DOHH2 (cell line): Measurements from ENCODE around the gene DYNLT1.

ENCODE experiments used
- H3F3A ChIP-seq: fragments of 200-600 bp; sonication (generic), shearing (Covaris generic); 2 replicates; pipeline ENCODE4 v1.6.0; 2016; ENCODE audit warnings: antibody characterized with exemption, mild to moderate bottlenecking; ENCODE audit not compliant: control insufficient read depth, insufficient read depth
- H3K27ac ChIP-seq: fragments of 200-600 bp; sonication (generic); 2 replicates; pipeline ENCODE4 v1.5.1; 2014; ENCODE audit warnings: low read depth, mild to moderate bottlenecking, low read length, moderate library complexity
- H3K27me3 ChIP-seq: fragments of 200-600 bp; sonication (generic); 2 replicates; pipeline ENCODE4 v1.6.1; 2014; ENCODE audit warnings: mild to moderate bottlenecking, low read length, mixed read lengths; ENCODE audit not compliant: control insufficient read depth
- H3K36me3 ChIP-seq: fragments of 200-600 bp; sonication (generic); 2 replicates; pipeline ENCODE4 v1.6.1; 2014; ENCODE audit warnings: mild to moderate bottlenecking, low read length, moderate library complexity, mixed read lengths; ENCODE audit not compliant: control insufficient read depth
- H3K4me1 ChIP-seq: fragments of 200-600 bp; sonication (generic); 2 replicates; pipeline ENCODE4 v1.6.1; 2014; ENCODE audit warnings: mild to moderate bottlenecking, low read length, mixed read lengths; ENCODE audit not compliant: control insufficient read depth
- H3K4me2 ChIP-seq: fragments of 200-600 bp; sonication (generic); 2 replicates; pipeline ENCODE4 v1.6.0; 2014; ENCODE audit warnings: mild to moderate bottlenecking, low read length, moderate library complexity
- H3K4me3 ChIP-seq: fragments of 200-600 bp; sonication (generic); 2 replicates; pipeline ENCODE4 v1.5.1; 2014; ENCODE audit warnings: mild to moderate bottlenecking, low read length, mixed read lengths
- H3K79me2 ChIP-seq: fragments of 200-600 bp; sonication (generic); 2 replicates; pipeline ENCODE4 v1.6.1; 2014; ENCODE audit warnings: mild to moderate bottlenecking, low read length, mixed read lengths; ENCODE audit not compliant: control insufficient read depth
- H3K9me2 ChIP-seq: fragments of 200-600 bp; sonication (generic); replicated peaks from 2 replicates; pipeline ENCODE4 v1.6.1; 2014; ENCODE audit warnings: mild to moderate bottlenecking, low read length, mixed read lengths; ENCODE audit not compliant: control insufficient read depth
- H3K9me3 ChIP-seq: fragments of 200-600 bp; sonication (generic); 2 replicates; pipeline ENCODE4 v1.6.1; 2014; ENCODE audit warnings: antibody characterized with exemption, low read length, mixed read lengths; ENCODE audit not compliant: control insufficient read depth, insufficient read depth
- H4K20me1 ChIP-seq: fragments of 200-600 bp; sonication (generic); 2 replicates; pipeline ENCODE4 v1.6.0; 2014; ENCODE audit warnings: low read depth, mild to moderate bottlenecking, antibody characterized with exemption, low read length, moderate library complexity; ENCODE audit not compliant: control insufficient read depth, insufficient read depth
- CTCF ChIP-seq: fragments of 200-600 bp; sonication (generic); IDR thresholded peaks from one replicate; pipeline ENCODE4 v1.5.1; 2014; ENCODE audit warnings: antibody characterized with exemption, mild to moderate bottlenecking, low read depth, low read length; ENCODE audit not compliant: poor library complexity, severe bottlenecking
- EZH2phosphoT487 ChIP-seq: fragments of 200-600 bp; sonication (generic); IDR thresholded peaks from 2 replicates; pipeline ENCODE4 v1.6.1; 2017; ENCODE audit warnings: borderline replicate concordance, mild to moderate bottlenecking, antibody characterized with exemption, low read length, moderate library complexity, mixed read lengths

Gene DYNLT1

GRCh38 chr6:158627940-158628211, 16.7 kb downstream of the DYNLT1 start:
- no peak for TF ChIP-seq CTCF
- no peak for TF ChIP-seq EZH2phosphoT487
- Histone ChIP-seq H3K36me3 (peaks cover 21% of the 10 kb centered on the region; the same call in 1 of the 2 replicates), H3K27me3 (no peaks in the 10 kb centered on the region)

GRCh38 chr6:158627168-158627939, 17.2 kb downstream of the DYNLT1 start:
- no peaks in the 10 kb centered on the region for H3K27me3 ChIP-seq
- H3K4me3 ChIP-seq, result no peak overlapping the region
- no peak overlapping the region for H3K4me2 ChIP-seq
- H3K9me2 ChIP-seq, result no peaks in the 10 kb centered on the region
- peaks cover 20% of the 10 kb centered on the region; the same call in 1 of the 2 replicates for H3K36me3 ChIP-seq
- H3K79me2 ChIP-seq, result no peaks in the 10 kb centered on the region
- TF ChIP-seq CTCF, result no peak
- no peak for TF ChIP-seq EZH2phosphoT487
- H4K20me1 ChIP-seq, result no peaks in the 10 kb centered on the region
- no peaks in the 10 kb centered on the region for H3F3A ChIP-seq
- H3K27ac ChIP-seq, result no peak overlapping the region
- H3K4me1 ChIP-seq, result no peaks in the 10 kb centered on the region
- no peaks in the 10 kb centered on the region for H3K9me3 ChIP-seq

More at GRCh38 chr6:158627940-158628211, 16.7 kb downstream of the DYNLT1 start:
- Histone ChIP-seq H4K20me1 (no peaks in the 10 kb centered on the region), H3K4me2 (no peak overlapping the region), H3K4me3 (no peak overlapping the region), H3K79me2 (no peaks in the 10 kb centered on the region), H3K27ac (no peak overlapping the region), H3F3A (no peaks in the 10 kb centered on the region), H3K4me1 (no peaks in the 10 kb centered on the region), H3K9me3 (no peaks in the 10 kb centered on the region), H3K9me2 (no peaks in the 10 kb centered on the region)

DNA sequence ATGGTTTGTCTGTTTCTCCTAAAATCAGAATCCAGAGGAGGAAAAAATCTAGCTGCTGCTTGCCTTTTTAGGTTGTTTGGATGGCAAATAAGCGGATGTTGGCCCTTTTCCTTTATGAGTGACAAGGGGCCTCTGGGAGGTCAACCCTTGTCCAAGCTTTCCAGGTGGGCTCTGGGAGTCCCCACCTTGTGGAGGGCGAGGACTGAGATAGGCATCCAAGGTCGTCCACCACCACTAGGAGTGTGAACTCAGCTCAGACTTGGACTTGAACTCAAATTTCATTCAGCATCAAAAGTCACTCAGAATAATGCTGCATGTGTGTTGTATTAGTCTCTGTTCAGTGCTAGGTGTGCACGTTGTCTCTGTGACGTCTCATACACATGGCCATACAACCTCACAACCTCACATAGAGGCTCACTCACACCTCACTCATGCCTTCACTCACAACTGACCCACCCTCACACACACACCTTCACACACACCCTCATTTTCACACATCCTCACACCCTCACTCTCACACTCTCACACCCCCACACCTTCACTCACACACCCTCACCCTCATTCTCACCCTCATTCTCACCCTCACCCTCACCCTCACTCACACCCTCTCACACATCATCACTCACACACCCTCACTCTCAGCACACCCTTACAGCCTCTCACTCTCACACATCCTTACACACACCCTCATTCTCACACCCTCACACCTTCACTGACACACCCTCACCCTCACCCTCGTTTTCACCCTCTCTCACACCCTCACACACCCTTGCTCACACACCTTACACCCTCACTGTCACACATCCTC, 18.0 kb downstream of the DYNLT1 start:
- Histone ChIP-seq H3K4me1 (no peaks in the 10 kb centered on the region), H3K9me3 (no peaks in the 10 kb centered on the region), H3F3A (no peaks in the 10 kb centered on the region), H3K9me2 (no peaks in the 10 kb centered on the region), H3K4me2 (no peak overlapping the region), H3K79me2 (no peaks in the 10 kb centered on the region), H3K36me3 (peaks cover 18% of the 10 kb centered on the region; the same call in 1 of the 2 replicates), H3K27me3 (no peaks in the 10 kb centered on the region), H3K27ac (no peak overlapping the region), H3K4me3 (no peak overlapping the region), H4K20me1 (no peaks in the 10 kb centered on the region)
- TF ChIP-seq CTCF, result no peak
